ENCODE data around the gene ABCG4.
"Not testable (repeated sequence)": the region's sequence is repeated elsewhere in the genome, so short reads cannot be mapped to it uniquely, and the experiment has no call there.

ABCG4 gene

GRCh38 chr11:119139276-119139675 is 9.6 kb upstream of the ABCG4 start:
- H3K14ac ChIP-seq (ENCODE audit: low read length in 2 of 2); H3K4me1 ChIP-seq (ENCODE audit: control insufficient read depth, insufficient read depth, low read depth, low read length); H3K23ac ChIP-seq (ENCODE audit: low read length in 2 of 2); H3K4me3 ChIP-seq (ENCODE audit: insufficient read depth in 1 of 2, low read depth in 1 of 2, low read length in 2 of 2); H2BK15ac ChIP-seq (ENCODE audit: low read depth, poor library complexity, severe bottlenecking); H2AFZ ChIP-seq (ENCODE audit: low read depth, low read length); H3K27ac ChIP-seq (ENCODE audit: low read length, poor library complexity, severe bottlenecking); H3K4me2 ChIP-seq (ENCODE audit: low read length, poor library complexity, severe bottlenecking); DNase-seq; H2BK5ac ChIP-seq (ENCODE audit: low read depth, low read length, poor library complexity, severe bottlenecking); H3K9ac ChIP-seq (ENCODE audit: low read length); H4K91ac ChIP-seq (ENCODE audit: low read length); H2BK12ac ChIP-seq (ENCODE audit: low read length in 2 of 2); H3K9me3 ChIP-seq (ENCODE audit: control insufficient read depth, low read length); H3K18ac ChIP-seq (ENCODE audit: low read depth in 1 of 2, low read length in 2 of 2); H3K4ac ChIP-seq (ENCODE audit: low read depth in 1 of 2, low read length in 2 of 2); H4K8ac ChIP-seq (ENCODE audit: low read length); H2BK120ac ChIP-seq (ENCODE audit: low read depth, low read length); H2AK5ac ChIP-seq (ENCODE audit: low read length, severe bottlenecking); H3K79me1 ChIP-seq (replicated peaks; ENCODE audit: low read length, poor library complexity, severe bottlenecking); H3K27me3 ChIP-seq (ENCODE audit: control insufficient read depth in 1 of 2, insufficient read depth in 1 of 2, low read length in 2 of 2): not testable (repeated sequence)
- H3K36me3 ChIP-seq (ENCODE audit: control insufficient read depth in 1 of 2, insufficient read depth in 2 of 2, low read depth in 1 of 2, low read length in 2 of 2) = peaks cover 8 to 11% of the 10 kb centered on the region in 2 experiments
- 93% methylated on average over 7 of the region's 10 CpGs for WGBS

- Histone ChIP-seq H3K9ac (ENCODE audit: low read length) (no peak overlapping the region), H3K4me1 (ENCODE audit: control insufficient read depth, insufficient read depth, low read depth, low read length) (peaks cover 19% of the 10 kb centered on the region), H2BK12ac (ENCODE audit: low read length in 2 of 2) (no peak overlapping the region), H2AK5ac (ENCODE audit: low read length, severe bottlenecking) (no peak overlapping the region), H3K4ac (ENCODE audit: low read depth in 1 of 2, low read length in 2 of 2) (no peak overlapping the region), H3K27me3 (ENCODE audit: control insufficient read depth in 1 of 2, insufficient read depth in 1 of 2, low read length in 2 of 2) (peaks cover 31 to 36% of the 10 kb centered on the region in 2 experiments), H3K79me1 (replicated peaks; ENCODE audit: low read length, poor library complexity, severe bottlenecking) (no peaks in the 10 kb centered on the region), H3K23ac (ENCODE audit: low read length in 2 of 2) (peak overlapping the region in 1 of 2 experiments; percentile 77), H3K9me3 (ENCODE audit: control insufficient read depth, low read length) (no peaks in the 10 kb centered on the region), H2BK15ac (ENCODE audit: low read depth, poor library complexity, severe bottlenecking) (no peak overlapping the region), H3K4me3 (ENCODE audit: insufficient read depth in 1 of 2, low read depth in 1 of 2, low read length in 2 of 2) (no peak overlapping the region), H3K18ac (ENCODE audit: low read depth in 1 of 2, low read length in 2 of 2) (no peak overlapping the region), H2BK120ac (ENCODE audit: low read depth, low read length) (no peak overlapping the region), H2AFZ (ENCODE audit: low read depth, low read length) (no peak overlapping the region), H3K27ac (ENCODE audit: low read length, poor library complexity, severe bottlenecking) (no peak overlapping the region), H3K14ac (ENCODE audit: low read length in 2 of 2) (no peak overlapping the region), H4K91ac (ENCODE audit: low read length) (no peak overlapping the region), H4K8ac (ENCODE audit: low read length) (peak overlapping the region; percentile 15), H3K4me2 (ENCODE audit: low read length, poor library complexity, severe bottlenecking) (no peak overlapping the region), H3K36me3 (ENCODE audit: control insufficient read depth in 1 of 2, insufficient read depth in 2 of 2, low read depth in 1 of 2, low read length in 2 of 2) (no peaks in the 10 kb centered on the region), H2BK5ac (ENCODE audit: low read depth, low read length, poor library complexity, severe bottlenecking) (no peak overlapping the region)
- WGBS = 0% methylated on average over 4 of the region's 7 CpGs
- DNase-seq = peak; percentile 83
These were observed 3.9 kb upstream of the ABCG4 start for GRCh38 chr11:119144825-119145486.

GRCh38 chr11:119145551-119145950 is 3.3 kb upstream of the ABCG4 start:
- no peak overlapping the region for H2BK120ac ChIP-seq (ENCODE audit: low read depth, low read length)
- H3K9me3 ChIP-seq (ENCODE audit: control insufficient read depth, low read length) = no peaks in the 10 kb centered on the region
- no peak overlapping the region for H4K91ac ChIP-seq (ENCODE audit: low read length)
- no peak for DNase-seq
- H3K9ac ChIP-seq (ENCODE audit: low read length) = no peak overlapping the region
- 52% methylated on average over 3 of the region's 3 CpGs for WGBS
- no peak overlapping the region for H2BK15ac ChIP-seq (ENCODE audit: low read depth, poor library complexity, severe bottlenecking)
- no peaks in the 10 kb centered on the region for H3K79me1 ChIP-seq (replicated peaks; ENCODE audit: low read length, poor library complexity, severe bottlenecking)
- peaks cover 37 to 42% of the 10 kb centered on the region in 2 experiments for H3K27me3 ChIP-seq (ENCODE audit: control insufficient read depth in 1 of 2, insufficient read depth in 1 of 2, low read length in 2 of 2)
- no peaks in the 10 kb centered on the region for H3K36me3 ChIP-seq (ENCODE audit: control insufficient read depth in 1 of 2, insufficient read depth in 2 of 2, low read depth in 1 of 2, low read length in 2 of 2)
- no peak overlapping the region for H3K14ac ChIP-seq (ENCODE audit: low read length in 2 of 2)
- H3K23ac ChIP-seq (ENCODE audit: low read length in 2 of 2) = no peak overlapping the region
- no peak overlapping the region for H3K27ac ChIP-seq (ENCODE audit: low read length, poor library complexity, severe bottlenecking)
- H2AK5ac ChIP-seq (ENCODE audit: low read length, severe bottlenecking) = no peak overlapping the region
- H3K4me3 ChIP-seq (ENCODE audit: insufficient read depth in 1 of 2, low read depth in 1 of 2, low read length in 2 of 2) = no peak overlapping the region
- no peak overlapping the region for H2BK5ac ChIP-seq (ENCODE audit: low read depth, low read length, poor library complexity, severe bottlenecking)
- H3K4me1 ChIP-seq (ENCODE audit: control insufficient read depth, insufficient read depth, low read depth, low read length) = peaks cover 19% of the 10 kb centered on the region
- H3K4me2 ChIP-seq (ENCODE audit: low read length, poor library complexity, severe bottlenecking) = no peak overlapping the region
- H4K8ac ChIP-seq (ENCODE audit: low read length) = no peak overlapping the region
- H2BK12ac ChIP-seq (ENCODE audit: low read length in 2 of 2) = no peak overlapping the region
- H2AFZ ChIP-seq (ENCODE audit: low read depth, low read length) = no peak overlapping the region
- H3K4ac ChIP-seq (ENCODE audit: low read depth in 1 of 2, low read length in 2 of 2) = no peak overlapping the region
- no peak overlapping the region for H3K18ac ChIP-seq (ENCODE audit: low read depth in 1 of 2, low read length in 2 of 2)

GRCh38 chr11:119147604-119148333 is 1.1 kb upstream of the ABCG4 start:
- no peak overlapping the region for H3K9ac ChIP-seq (ENCODE audit: low read length)
- H4K91ac ChIP-seq (ENCODE audit: low read length) = no peak overlapping the region
- no peak overlapping the region for H2BK5ac ChIP-seq (ENCODE audit: low read depth, low read length, poor library complexity, severe bottlenecking)
- no peak for DNase-seq
- no peak overlapping the region for H3K4me2 ChIP-seq (ENCODE audit: low read length, poor library complexity, severe bottlenecking)
- H3K18ac ChIP-seq (ENCODE audit: low read depth in 1 of 2, low read length in 2 of 2) = no peak overlapping the region
- H3K14ac ChIP-seq (ENCODE audit: low read length in 2 of 2) = no peak overlapping the region
- peaks cover 45 to 64% of the 10 kb centered on the region in 2 experiments for H3K27me3 ChIP-seq (ENCODE audit: control insufficient read depth in 1 of 2, insufficient read depth in 1 of 2, low read length in 2 of 2)
- no peak overlapping the region for H2AK5ac ChIP-seq (ENCODE audit: low read length, severe bottlenecking)
- no peak overlapping the region for H4K8ac ChIP-seq (ENCODE audit: low read length)
- H3K27ac ChIP-seq (ENCODE audit: low read length, poor library complexity, severe bottlenecking) = no peak overlapping the region
- no peaks in the 10 kb centered on the region for H3K36me3 ChIP-seq (ENCODE audit: control insufficient read depth in 1 of 2, insufficient read depth in 2 of 2, low read depth in 1 of 2, low read length in 2 of 2)
- H3K4me1 ChIP-seq (ENCODE audit: control insufficient read depth, insufficient read depth, low read depth, low read length) = peaks cover 19% of the 10 kb centered on the region
- H3K9me3 ChIP-seq (ENCODE audit: control insufficient read depth, low read length) = no peaks in the 10 kb centered on the region
- H2BK15ac ChIP-seq (ENCODE audit: low read depth, poor library complexity, severe bottlenecking) = no peak overlapping the region
- no peak overlapping the region for H2AFZ ChIP-seq (ENCODE audit: low read depth, low read length)
- no peak overlapping the region for H2BK12ac ChIP-seq (ENCODE audit: low read length in 2 of 2)
- H2BK120ac ChIP-seq (ENCODE audit: low read depth, low read length) = no peak overlapping the region
- no peak overlapping the region for H3K4me3 ChIP-seq (ENCODE audit: insufficient read depth in 1 of 2, low read depth in 1 of 2, low read length in 2 of 2)
- H3K79me1 ChIP-seq (replicated peaks; ENCODE audit: low read length, poor library complexity, severe bottlenecking) = no peaks in the 10 kb centered on the region
- H3K23ac ChIP-seq (ENCODE audit: low read length in 2 of 2) = no peak overlapping the region
- no peak overlapping the region for H3K4ac ChIP-seq (ENCODE audit: low read depth in 1 of 2, low read length in 2 of 2)
- 53% methylated on average over 5 of the region's 6 CpGs for WGBS
